ENCODE data around the gene COMTD1. TPM values are rescaled to one million over a fixed set of nuclear protein-coding genes. Genes with fewer than 3 reads are reported as not detected.

COMTD1 gene
- total and polyA plus RNA-seq, 2 donors (not counting 1 experiment from before 2014, with no cell fraction given), result 14.5 to 23.8 TPM

DNA sequence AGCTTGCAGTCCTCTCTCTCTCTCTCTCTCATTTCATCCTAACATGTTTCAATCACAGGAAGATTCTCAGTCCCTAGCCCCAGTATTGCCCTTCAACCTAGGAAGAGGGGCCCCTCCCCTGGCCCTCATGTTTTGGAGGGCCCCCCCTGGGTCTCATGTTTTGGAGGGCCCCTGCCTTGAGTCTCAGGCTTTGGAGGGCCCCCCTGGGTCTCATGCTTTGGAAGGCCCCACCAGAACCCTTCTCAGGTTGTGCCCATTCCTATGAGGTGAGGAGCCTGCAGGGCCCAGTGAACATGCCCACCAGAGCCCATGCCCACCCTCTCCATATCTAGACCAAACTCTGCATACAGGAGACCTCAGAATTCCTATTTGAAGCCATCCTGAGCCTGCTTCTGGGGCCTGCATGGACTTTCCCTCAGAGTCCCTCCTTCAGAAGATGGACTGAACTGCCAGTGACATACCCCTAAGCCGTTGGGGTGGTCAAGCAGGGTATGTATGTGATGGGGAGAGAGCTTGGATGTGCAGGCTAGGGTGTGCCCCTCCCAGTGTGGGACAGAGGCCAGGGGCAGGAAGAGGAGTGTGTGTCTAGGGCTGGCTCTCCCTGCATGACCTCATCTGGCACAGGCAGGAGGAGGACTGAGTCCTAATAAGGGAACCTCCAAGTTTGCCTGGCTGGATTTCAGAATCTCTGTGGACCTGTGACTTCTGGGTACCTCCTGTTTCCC is 33.3 kb downstream of the COMTD1 start:
- POLR2A ChIA-PET, result no interaction called here

More for the DNA sequence above, 33.3 kb downstream of the COMTD1 start:
- Mint-ChIP-seq H3K27me3 (no peaks in the 10 kb centered on the region), H3K4me1 (no peaks in the 10 kb centered on the region), H3K27ac (no peak overlapping the region), H3K9me3 (ENCODE audit: insufficient read depth) (no peaks in the 10 kb centered on the region), H3K4me3 (no peak overlapping the region)
- ATAC-seq (ENCODE audit: low read depth) (no peak), DNase-seq (no peak)
- TF ChIP-seq EZH2 (IDR thresholded peaks at IDR 0.05; ENCODE audit: borderline replicate concordance, insufficient read depth, low read depth, low read length, poor library complexity, severe bottlenecking), result no peak
- no peak for TF ChIP-seq CTCF (IDR thresholded peaks at IDR 0.05)
- CTCF ChIA-PET, result no interaction called here
- H3K27me3 ChIP-seq (replicated peaks in 1 of 4; ENCODE audit: control extremely low read depth in 1 of 4, control insufficient read depth in 3 of 4, insufficient read depth in 4 of 4, low read length in 3 of 4), result no peaks in the 10 kb centered on the region
- no peak overlapping the region for H3K27ac ChIP-seq (ENCODE audit: low read length in 2 of 2)
- no peak overlapping the region for H3K9ac ChIP-seq (ENCODE audit: low read length)
- intact Hi-C loops (cut with micrococcal nuclease), result no loop called here
- 100% methylated on average over 1 of the region's 1 CpG for WGBS (ENCODE audit: insufficient coverage)
- H3K9me3 ChIP-seq (ENCODE audit: control extremely low read depth in 1 of 3, control insufficient read depth in 2 of 3, insufficient read depth in 1 of 3, low read length in 2 of 3), result no peaks in the 10 kb centered on the region
- H3K4me3 ChIP-seq (ENCODE audit: control extremely low read depth in 1 of 5, extremely low read depth in 1 of 5, insufficient read depth in 1 of 5, low read depth in 2 of 5, low read length in 4 of 5), result no peak overlapping the region
- no peaks in the 10 kb centered on the region for H3K79me2 ChIP-seq (ENCODE audit: control insufficient read depth, insufficient read depth, low read length)
- no peaks in the 10 kb centered on the region for H4K20me1 ChIP-seq (ENCODE audit: control insufficient read depth, insufficient read depth, low read length, poor library complexity, severe bottlenecking)
- no peaks in the 10 kb centered on the region for H3K36me3 ChIP-seq (replicated peaks in 1 of 2; ENCODE audit: control extremely low read depth in 1 of 2, control insufficient read depth in 1 of 2, extremely low read depth in 1 of 2, insufficient read depth in 2 of 2, low read length in 1 of 2)
- no peak overlapping the region for H2AFZ ChIP-seq (ENCODE audit: insufficient read depth, low read depth, low read length, poor library complexity, severe bottlenecking)
- no peaks in the 10 kb centered on the region for H3K4me1 ChIP-seq (ENCODE audit: control insufficient read depth in 2 of 2, insufficient read depth in 2 of 2, low read length in 2 of 2)
- H3K4me2 ChIP-seq (replicated peaks; ENCODE audit: low read depth, low read length, poor library complexity, severe bottlenecking), result no peak overlapping the region

All from B cell (primary cell).